Measurements from ENCODE around the gene KIF23.

DNA sequence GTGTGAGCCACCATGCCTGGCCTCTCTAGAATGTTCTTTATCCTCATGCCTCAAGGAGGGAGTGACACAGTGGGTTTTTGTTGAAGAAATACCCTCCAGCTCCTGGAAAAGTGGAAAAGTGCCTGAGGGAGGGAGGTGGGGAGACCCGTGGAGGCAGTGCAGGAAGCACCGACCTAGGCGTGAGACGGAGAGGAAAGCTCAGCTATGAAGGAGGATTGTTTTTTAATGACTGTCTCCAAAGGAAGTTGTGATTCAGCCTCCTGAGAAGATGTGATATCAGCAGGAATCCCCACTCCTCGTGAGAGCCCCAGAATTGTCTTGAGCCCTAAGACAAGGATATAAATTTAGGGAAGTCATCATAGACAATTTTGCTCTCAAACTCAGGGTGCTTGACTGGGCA, 60.1 kb downstream of the KIF23 start:
- TF ChIP-seq, protein P1, sequence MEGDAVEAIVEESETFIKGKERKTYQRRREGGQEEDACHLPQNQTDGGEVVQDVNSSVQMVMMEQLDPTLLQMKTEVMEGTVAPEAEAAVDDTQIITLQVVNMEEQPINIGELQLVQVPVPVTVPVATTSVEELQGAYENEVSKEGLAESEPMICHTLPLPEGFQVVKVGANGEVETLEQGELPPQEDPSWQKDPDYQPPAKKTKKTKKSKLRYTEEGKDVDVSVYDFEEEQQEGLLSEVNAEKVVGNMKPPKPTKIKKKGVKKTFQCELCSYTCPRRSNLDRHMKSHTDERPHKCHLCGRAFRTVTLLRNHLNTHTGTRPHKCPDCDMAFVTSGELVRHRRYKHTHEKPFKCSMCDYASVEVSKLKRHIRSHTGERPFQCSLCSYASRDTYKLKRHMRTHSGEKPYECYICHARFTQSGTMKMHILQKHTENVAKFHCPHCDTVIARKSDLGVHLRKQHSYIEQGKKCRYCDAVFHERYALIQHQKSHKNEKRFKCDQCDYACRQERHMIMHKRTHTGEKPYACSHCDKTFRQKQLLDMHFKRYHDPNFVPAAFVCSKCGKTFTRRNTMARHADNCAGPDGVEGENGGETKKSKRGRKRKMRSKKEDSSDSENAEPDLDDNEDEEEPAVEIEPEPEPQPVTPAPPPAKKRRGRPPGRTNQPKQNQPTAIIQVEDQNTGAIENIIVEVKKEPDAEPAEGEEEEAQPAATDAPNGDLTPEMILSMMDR (IDR thresholded peaks at IDR 0.05 in 4 of 5, conservative IDR thresholded peaks at IDR 0.05 in 1 of 5) = no peak
- TF ChIP-seq POLR2A (IDR thresholded peaks at IDR 0.05) = no peak

Data from gastrocnemius medialis (tissue), 4 donors.